CD4-positive, alpha-beta T cell treated with Interferon gamma for 1 hour (primary cell): Measurements from ENCODE around the gene UBE2E2.

Experiments used
- DNase-seq: peaks from one replicate; pipeline ENCODE4 v3.0.0-alpha.2; 2020

UBE2E2 gene

GRCh38 chr3:23198801-23199200 lies 4.3 kb upstream of the UBE2E2 start:
- DNase-seq = no peak

- no peak for DNase-seq
Observed at GRCh38 chr3:23199649-23200048, 3.5 kb upstream of the UBE2E2 start.

- no peak for DNase-seq
Observed at GRCh38 chr3:23201154-23201838, 1.8 kb upstream of the UBE2E2 start.

- no peak for DNase-seq
Observed at GRCh38 chr3:23202203-23202920, 765 bp upstream of the UBE2E2 start.

DNA sequence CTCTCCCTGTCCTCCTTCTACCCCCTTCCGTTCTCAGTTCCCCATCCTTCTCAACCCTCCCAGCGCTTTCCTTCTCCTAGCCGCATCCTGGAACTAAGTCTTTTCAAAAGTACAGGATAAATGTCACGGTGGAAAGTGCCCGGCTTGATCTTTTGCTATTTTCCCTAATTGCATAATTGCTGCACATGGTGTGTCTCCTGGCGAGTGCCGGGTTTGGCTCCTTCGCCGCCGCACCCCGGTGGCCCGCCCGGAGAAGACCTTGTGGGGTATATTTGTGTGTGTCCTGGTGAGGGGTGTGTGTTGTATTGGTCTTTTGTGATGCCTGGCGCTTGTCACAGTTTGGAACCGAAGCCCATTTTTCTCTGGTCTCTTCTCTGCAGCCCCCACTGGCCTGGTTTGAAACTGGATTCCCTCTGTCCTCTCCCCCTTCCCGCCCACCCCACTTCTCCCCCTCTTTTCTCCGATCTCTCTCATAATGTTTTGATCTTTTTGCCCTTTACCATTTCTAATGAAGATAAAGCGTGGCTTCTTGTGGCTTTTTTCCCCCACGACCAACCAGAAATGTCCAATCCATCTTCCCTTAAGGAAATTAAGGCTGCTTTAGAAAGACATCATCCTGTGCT lies 692 bp downstream of the UBE2E2 start:
- no peak for DNase-seq

DNA sequence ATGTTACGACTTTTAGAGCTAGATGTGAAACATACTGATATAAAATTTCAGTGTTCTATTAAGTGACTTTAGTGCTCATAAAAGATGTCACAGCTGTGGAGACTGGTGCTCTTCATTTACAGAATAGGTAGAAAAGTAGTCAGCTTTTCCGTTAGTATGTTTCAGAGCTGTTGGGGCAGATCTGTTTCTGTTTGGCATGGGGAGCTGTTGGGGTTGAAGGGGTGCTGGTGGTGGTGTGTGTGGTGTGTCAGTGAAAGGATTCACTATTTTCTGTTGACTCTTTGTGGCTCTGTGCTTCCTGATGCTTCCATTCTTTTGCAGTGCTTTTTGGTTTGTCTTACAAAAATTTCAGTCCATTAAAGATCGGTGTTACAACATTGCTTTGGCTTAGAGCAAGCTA lies 3.2 kb downstream of the UBE2E2 start:
- DNase-seq = no peak

DNA sequence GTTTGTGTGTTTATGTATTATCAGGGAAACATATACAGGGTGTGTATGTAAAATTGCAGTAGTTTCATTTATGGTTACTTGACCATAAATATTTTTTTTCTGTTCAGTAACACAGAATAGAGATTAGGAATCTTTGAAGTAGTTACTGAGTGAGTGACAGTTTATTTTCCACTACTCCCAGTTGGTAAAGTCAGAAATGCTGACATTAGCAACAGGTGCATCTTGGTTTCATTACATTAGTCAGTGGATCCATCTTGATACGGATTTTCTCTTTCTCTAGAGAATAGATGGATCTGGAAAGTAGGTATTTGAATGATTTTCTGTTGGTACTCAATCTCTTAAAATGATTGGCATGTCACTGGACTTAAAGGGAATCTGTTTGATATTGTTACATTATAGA lies 6.0 kb downstream of the UBE2E2 start:
- DNase-seq = no peak

DNA sequence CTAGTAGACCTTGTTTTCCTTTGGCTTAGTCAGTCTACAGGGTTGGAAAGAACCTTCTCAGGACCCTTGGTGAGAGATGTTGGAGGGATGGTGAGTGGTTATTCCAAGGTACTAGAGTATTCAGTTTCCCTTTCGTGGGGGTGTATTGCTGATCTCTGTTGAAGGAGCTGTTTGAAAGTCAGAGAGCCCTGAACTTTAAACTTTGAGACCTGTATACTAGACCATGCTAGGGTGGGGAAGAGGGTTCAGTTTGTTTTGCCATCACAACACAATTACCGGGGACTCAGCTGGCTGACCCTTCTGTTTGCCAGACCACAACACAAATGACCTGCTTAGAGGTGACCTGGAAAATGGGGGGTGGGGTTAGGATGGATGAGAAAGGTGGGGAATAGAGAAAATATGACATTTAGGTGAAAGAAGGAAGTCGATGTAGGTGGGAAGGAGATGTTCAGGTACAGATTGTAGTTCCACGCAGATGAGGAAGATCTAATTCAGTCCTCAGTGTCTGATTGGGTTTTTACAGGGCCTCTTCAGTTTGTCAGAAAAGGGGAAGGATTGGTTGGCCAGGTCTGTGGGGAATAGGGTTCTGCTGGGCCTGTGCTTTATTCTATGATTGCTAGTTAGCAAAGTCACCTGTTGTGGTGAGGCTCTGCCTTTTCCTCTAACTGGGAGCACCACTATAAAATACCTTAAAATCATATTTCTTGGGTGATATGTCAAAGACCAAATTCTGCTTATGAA lies 6.8 kb downstream of the UBE2E2 start:
- no peak for DNase-seq

- no peak for DNase-seq
Observed at GRCh38 chr3:23213813-23214212, 10.7 kb downstream of the UBE2E2 start.

GRCh38 chr3:23217872-23218554 lies 14.9 kb downstream of the UBE2E2 start:
- no peak for DNase-seq

GRCh38 chr3:23219117-23219516 lies 16.0 kb downstream of the UBE2E2 start:
- no peak for DNase-seq

DNA sequence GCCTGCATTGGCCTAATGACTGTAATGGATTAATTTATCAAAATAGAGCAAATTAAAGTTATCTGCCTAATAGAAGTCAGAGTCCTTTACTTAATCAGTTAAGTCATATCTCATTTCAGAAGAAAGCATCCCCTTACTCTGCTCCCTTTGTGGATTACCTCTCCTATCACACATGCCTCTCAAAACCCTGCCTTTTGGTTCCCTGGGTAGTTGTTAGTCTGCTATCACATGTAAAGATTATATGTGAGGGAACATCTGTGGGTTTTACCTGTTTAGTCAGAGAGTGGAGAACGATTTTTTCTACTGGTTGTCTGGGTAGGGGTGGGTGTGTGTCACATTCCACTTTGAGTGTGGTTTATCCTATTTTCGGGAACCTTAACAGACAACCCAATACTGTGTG lies 16.4 kb downstream of the UBE2E2 start:
- DNase-seq = no peak

- DNase-seq = no peak
Observed at GRCh38 chr3:23221136-23221535, 18.0 kb downstream of the UBE2E2 start.

DNA sequence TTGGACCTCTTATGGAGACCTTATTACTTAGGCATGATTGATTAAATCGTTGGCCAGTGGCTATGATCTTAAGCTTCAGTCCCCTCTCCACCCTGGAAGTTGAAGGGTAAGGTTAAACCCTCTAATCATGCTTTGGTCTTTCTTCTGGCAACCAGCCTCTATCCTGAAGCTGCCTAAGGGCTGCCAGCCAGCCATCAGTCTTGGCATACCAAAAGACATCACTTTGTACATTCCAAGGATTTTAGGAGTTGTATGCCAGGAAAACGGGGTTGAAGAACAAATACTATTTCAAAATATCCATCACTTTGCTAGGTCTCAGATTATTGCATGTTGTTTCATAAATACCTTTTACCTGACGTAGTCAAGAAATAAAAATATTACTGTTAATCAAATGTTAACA lies 28.9 kb downstream of the UBE2E2 start:
- no peak for DNase-seq

- DNase-seq = no peak
Observed at GRCh38 chr3:23232854-23233253, 29.7 kb downstream of the UBE2E2 start.

- DNase-seq = no peak
Observed at GRCh38 chr3:23235264-23235663, 32.1 kb downstream of the UBE2E2 start.

DNA sequence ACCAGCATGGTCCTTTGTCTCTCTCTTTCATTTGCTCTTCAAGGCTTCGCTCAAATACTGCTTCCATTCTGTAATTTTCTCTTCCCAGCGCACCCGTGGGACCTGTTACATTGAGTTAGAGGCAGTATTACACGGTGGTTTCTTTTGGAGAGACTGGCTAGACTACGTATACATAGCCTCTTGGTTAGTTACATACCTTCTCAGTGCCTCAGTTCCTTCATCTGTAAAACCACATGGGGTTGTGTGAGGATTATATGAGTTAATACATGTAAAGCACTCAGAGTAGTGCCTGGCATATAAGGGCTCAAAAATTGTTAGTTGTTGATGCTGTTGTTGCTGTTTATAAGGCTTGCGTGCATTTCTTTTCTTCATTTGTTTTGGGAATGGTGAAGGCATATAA lies 33.8 kb downstream of the UBE2E2 start:
- DNase-seq = no peak

GRCh38 chr3:23238156-23238555 lies 35.0 kb downstream of the UBE2E2 start:
- DNase-seq = no peak

GRCh38 chr3:23238578-23238977 lies 35.5 kb downstream of the UBE2E2 start:
- no peak for DNase-seq

GRCh38 chr3:23239211-23240068 lies 36.3 kb downstream of the UBE2E2 start:
- DNase-seq = no peak

DNA sequence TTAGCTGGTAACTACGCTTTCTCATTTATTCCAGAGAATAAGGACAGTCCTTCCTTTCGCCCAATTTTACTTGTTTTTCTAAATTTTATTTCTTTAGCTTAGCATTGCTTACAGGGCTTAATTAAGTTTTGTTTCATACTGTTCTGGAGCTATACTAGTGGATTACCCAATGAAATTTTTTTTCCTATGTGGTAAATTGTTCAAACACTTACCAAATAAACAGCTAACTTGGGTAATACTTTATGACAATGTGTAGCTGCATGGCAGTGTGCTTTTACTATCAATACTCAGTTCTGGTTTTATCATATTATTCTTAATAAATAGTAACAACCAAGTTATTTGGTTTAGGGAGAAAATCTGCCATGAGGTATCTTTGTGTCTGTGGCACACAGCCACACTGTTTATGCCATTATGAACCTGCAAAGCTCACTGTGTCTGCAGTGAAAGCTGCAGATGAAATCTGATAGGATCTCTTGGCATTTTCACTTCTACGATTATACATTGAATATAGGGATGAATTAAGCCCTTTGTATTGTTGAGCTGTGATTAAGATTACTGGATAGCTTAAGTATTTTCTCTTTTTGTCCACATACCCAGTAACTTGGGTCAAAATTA lies 37.2 kb downstream of the UBE2E2 start:
- DNase-seq = no peak

DNA sequence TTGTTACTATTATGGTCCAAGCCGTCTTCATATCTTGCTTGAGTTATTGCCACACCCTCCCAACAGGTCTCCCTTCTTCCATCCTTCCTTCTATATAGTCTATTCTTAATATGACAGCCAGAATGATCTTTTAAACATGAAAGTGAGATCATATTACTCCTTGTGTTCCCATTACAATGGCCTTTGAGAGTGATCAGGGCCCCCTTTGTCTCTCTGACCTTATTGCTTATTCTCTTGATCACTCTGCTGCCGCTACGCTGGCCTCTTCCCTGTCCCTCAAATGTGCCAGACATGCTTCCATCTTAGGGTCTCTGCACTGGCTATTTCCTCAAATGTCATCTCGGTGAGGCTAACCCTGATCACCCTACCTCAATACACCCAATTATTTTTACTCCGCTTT lies 38.1 kb downstream of the UBE2E2 start:
- no peak for DNase-seq
